Right lobe of liver (tissue), 6 donors: ENCODE results near the gene CSF1R. TPM values are rescaled to one million over a fixed set of nuclear protein-coding genes. Genes with fewer than 3 reads are reported as not detected.

ENCODE experiments used
- ATAC-seq, 4 donors: fragments of 200-7000 bp; cut with Tn5 transposase; one replicate each; pipeline ENCODE4 v1.9.1; 2020; ENCODE audit warnings: mild to moderate bottlenecking in 4 of 4, moderate library complexity in 4 of 4
- DNase-seq, 3 donors: peaks; one replicate each; pipeline ENCODE4 v3.0.0-alpha.2; 2020
- H3K27ac ChIP-seq, 3 donors: fragments of 200-600 bp; one replicate each; pipeline ENCODE4 v1.8.0; 2022
- H3K27me3 ChIP-seq, 2 donors: fragments of 200-600 bp; one replicate each; pipeline ENCODE4 v1.8.0; 2022
- H3K36me3 ChIP-seq, 4 donors: fragments of 200-600 bp; sonication (generic) in 1 of 4; one replicate each; pipeline versions ENCODE4 v1.5.1 to v1.8.0; 2017 to 2022; ENCODE audit warnings: control low read depth in 1 of 4
- H3K4me1 ChIP-seq, 4 donors: fragments of 200-600 bp; sonication (generic) in 1 of 4; one replicate each; pipeline versions ENCODE4 v1.5.1 to v1.8.0; 2017 to 2022; ENCODE audit warnings: control low read depth in 1 of 4
- H3K4me3 ChIP-seq, 3 donors: fragments of 200-600 bp; one replicate each; pipeline ENCODE4 v1.8.0; 2022
- H3K9me3 ChIP-seq, 4 donors: fragments of 200-600 bp; sonication (generic) in 1 of 4; one replicate each; pipeline versions ENCODE4 v1.5.1 to v1.8.0; 2017 to 2022; ENCODE audit warnings: control low read depth in 1 of 4
- CTCF ChIP-seq, 4 donors: fragments of 200-600 bp in 3 of 4; fragments of 450-650 bp in 1 of 4; IDR thresholded peaks; one replicate each; pipeline versions ENCODE4 v1.5.1 to v1.8.0; 2016 to 2022; ENCODE audit warnings: antibody characterized with exemption in 4 of 4, mild to moderate bottlenecking in 2 of 4
- POLR2A ChIP-seq: fragments of 450-650 bp; IDR thresholded peaks from one replicate; pipeline ENCODE4 v1.6.1; 2017; ENCODE audit warnings: antibody characterized with exemption, mild to moderate bottlenecking
- WGBS: methylation state at CpG from one replicate; pipeline ENCODE4 v1.1.6; 2018; ENCODE audit warnings: low coverage, low lambda C conversion rate; ENCODE audit not compliant: insufficient coverage; ENCODE audit errors: missing lambda C conversion rate; 5-methylcytosine and 5-hydroxymethylcytosine counted together
- intact Hi-C, 2 donors: fragments of 100-400 bp; cut with DNase I; formaldehyde crosslinking; loops; one replicate each; pipeline versions ENCODE4 v1.11.2 to v1.14.1; 2022
- total RNA-seq, 6 experiments: library from RNA; depleted of rRNA in 2 of 6; stranded (reverse); fragments of >200 nt in 2 of 6; fragmentation: NEBNext Ultra II Directional in 3 of 6; extraction: Animal tissue kit (Norgen Biotek cat#: 25700) in 3 of 6; gene quantifications; one replicate each; pipeline versions ENCODE4 v1.1.0 to v1.2.4, GENCODE V29; 2016 to 2023
- donor health status: DM: no; HTN: yes; CAD: no.
- donor health status: DM: no; HTN: no; CAD: no.
- donor health status: DM: no; HTN: no; CAD: no.
- donor health status: DM: no; HTN: yes; CAD: no.
- donor health status: DM: no; HTN: yes; CAD: no.

The CSF1R gene
- total RNA-seq, 6 experiments from 2014 or later = 13.0 to 45.1 (median 16.3) TPM

GRCh38 chr5:150068071-150068470 lies 18.3 kb downstream of the CSF1R start:
- ATAC-seq = no peak
- H3K27me3 ChIP-seq = no peaks in the 10 kb centered on the region
- no peak for DNase-seq
- no peaks in the 10 kb centered on the region for H3K4me1 ChIP-seq
- no peaks in the 10 kb centered on the region for H3K9me3 ChIP-seq
- H3K4me3 ChIP-seq = no peak overlapping the region
- no CpG with 5 or more reads among the region's 6 CpGs for WGBS
- TF ChIP-seq CTCF (IDR thresholded peaks at IDR 0.05) (no peak), POLR2A (no peak)
- no peaks in the 10 kb centered on the region for H3K36me3 ChIP-seq
- no peak overlapping the region for H3K27ac ChIP-seq
- intact Hi-C loops = no loop called here

GRCh38 chr5:150067405-150067960 lies 18.9 kb downstream of the CSF1R start:
- WGBS = no CpG with 5 or more reads among the region's 6 CpGs
- H3K9me3 ChIP-seq = no peaks in the 10 kb centered on the region

GRCh38 chr5:150066901-150067396 lies 19.4 kb downstream of the CSF1R start:
- intact Hi-C loops = no loop called here
- DNase-seq = peak in 1 of 3 donors; percentile 38
- no peak for ATAC-seq
- TF ChIP-seq POLR2A (no peak), CTCF (IDR thresholded peaks at IDR 0.05) (no peak)
- Histone ChIP-seq H3K36me3 (no peaks in the 10 kb centered on the region), H3K4me3 (no peak overlapping the region), H3K27ac (no peak overlapping the region), H3K27me3 (no peaks in the 10 kb centered on the region), H3K4me1 (no peaks in the 10 kb centered on the region), H3K9me3 (no peaks in the 10 kb centered on the region)
- WGBS = 67% methylated on average over 2 of the region's 2 CpGs

More at GRCh38 chr5:150067405-150067960, 18.9 kb downstream of the CSF1R start:
- peak in 1 of 3 donors; percentile 32 for DNase-seq
- Histone ChIP-seq H3K36me3 (no peaks in the 10 kb centered on the region), H3K27ac (no peak overlapping the region), H3K27me3 (no peaks in the 10 kb centered on the region), H3K4me3 (no peak overlapping the region), H3K4me1 (no peaks in the 10 kb centered on the region)
- ATAC-seq = no peak
- intact Hi-C loops = no loop called here
- TF ChIP-seq POLR2A (no peak), CTCF (IDR thresholded peaks at IDR 0.05) (no peak)

- Histone ChIP-seq H3K4me3 (no peak overlapping the region), H3K27ac (no peak overlapping the region), H3K27me3 (no peaks in the 10 kb centered on the region), H3K36me3 (no peaks in the 10 kb centered on the region), H3K9me3 (no peaks in the 10 kb centered on the region), H3K4me1 (no peaks in the 10 kb centered on the region)
- ATAC-seq (no peak), DNase-seq (no peak)
- intact Hi-C loops = no loop called here
- WGBS = 70% methylated on average over 2 of the region's 5 CpGs
- TF ChIP-seq CTCF (IDR thresholded peaks at IDR 0.05) (no peak), POLR2A (no peak)
These were observed 19.9 kb downstream of the CSF1R start for GRCh38 chr5:150066436-150066835.
